PC-9 (cell line): ENCODE measurements around the gene SF3A2. TPM values are rescaled to one million over a fixed set of nuclear protein-coding genes. Genes with fewer than 3 reads are reported as not detected.

Source experiments
- BruUV-seq: library from RNA; stranded (reverse); fragments of 400-500 nt; replicated peaks from 2 replicates; lab custom pipeline; 2021; lab: Mats Ljungman, UMichigan
- CTCF ChIA-PET: fragments of 300-600 bp; sonication (Branson Sonifier 250); formaldehyde crosslinking; loops from one replicate; lab custom pipeline; 2022; ENCODE audit warnings: antibody characterized with exemption; lab: Charles Lee
- POLR2A ChIA-PET: fragments of 300-600 bp; sonication (Branson Sonifier 250); formaldehyde crosslinking; loops from one replicate; lab custom pipeline; 2022; ENCODE audit warnings: antibody characterized with exemption; ENCODE audit not compliant: unreplicated experiment; lab: Charles Lee
- DNase-seq, 2 experiments: peaks; one replicate each; pipeline versions ENCODE4 v3.0.0 to v3.0.0-alpha.2; 2015 to 2022; ENCODE audit warnings: mixed read lengths in 1 of 2
- H2AFZ ChIP-seq: fragments of 200-600 bp; sonication (generic); 2 replicates; pipeline ENCODE4 v1.8.1; 2017; ENCODE audit warnings: antibody characterized with exemption
- H3F3A ChIP-seq: fragments of 200-600 bp; sonication (generic); 2 replicates; pipeline ENCODE4 v1.8.1; 2017; ENCODE audit warnings: antibody characterized with exemption, mild to moderate bottlenecking, low read depth; ENCODE audit not compliant: insufficient read depth
- H3K27ac ChIP-seq: fragments of 200-600 bp; sonication (generic); 2 replicates; pipeline ENCODE4 v1.6.1; 2016; ENCODE audit warnings: mixed run types
- H3K27me3 ChIP-seq: fragments of 200-600 bp; sonication (generic); 2 replicates; pipeline ENCODE4 v1.6.1; 2016; ENCODE audit warnings: low read depth, mixed run types; ENCODE audit not compliant: insufficient read depth
- H3K36me3 ChIP-seq: fragments of 200-600 bp; sonication (generic); 2 replicates; pipeline ENCODE4 v1.6.1; 2016; ENCODE audit warnings: low read depth, mixed run types
- H3K4me1 ChIP-seq: fragments of 200-600 bp; sonication (generic); replicated peaks from 2 replicates; pipeline ENCODE4 v1.6.1; 2016; ENCODE audit warnings: mixed run types; ENCODE audit not compliant: insufficient read depth
- H3K4me2 ChIP-seq: fragments of 200-600 bp; sonication (generic); 2 replicates; pipeline ENCODE4 v1.6.1; 2017; ENCODE audit warnings: mixed run types
- H3K4me3 ChIP-seq: fragments of 200-600 bp; sonication (generic); 2 replicates; pipeline ENCODE4 v1.6.1; 2016; ENCODE audit warnings: mixed run types
- H3K79me2 ChIP-seq: fragments of 200-600 bp; sonication (generic); 2 replicates; pipeline ENCODE4 v1.6.1; 2017; ENCODE audit warnings: low read depth, mixed run types
- H3K9me2 ChIP-seq: fragments of 200-600 bp; sonication (generic); 2 replicates; pipeline ENCODE4 v1.8.1; 2017; ENCODE audit warnings: mild to moderate bottlenecking; ENCODE audit not compliant: insufficient read depth
- H3K9me3 ChIP-seq: fragments of 200-600 bp; sonication (generic); 2 replicates; pipeline ENCODE4 v1.8.1; 2016; ENCODE audit warnings: low read depth; ENCODE audit not compliant: insufficient read depth
- H4K20me1 ChIP-seq: fragments of 200-600 bp; sonication (generic); 2 replicates; pipeline ENCODE4 v1.8.1; 2017; ENCODE audit not compliant: insufficient read depth
- CTCF ChIP-seq: fragments of 200-600 bp; sonication (generic); conservative IDR thresholded peaks from 2 replicates; pipeline ENCODE4 v1.6.1; 2017; ENCODE audit warnings: mixed run types, antibody characterized with exemption, mild to moderate bottlenecking, moderate library complexity
- EZH2 ChIP-seq: fragments of 200-600 bp; sonication (generic); IDR thresholded peaks from 2 replicates; pipeline ENCODE4 v1.8.0; 2017; ENCODE audit warnings: antibody characterized with exemption, low read depth
- intact Hi-C: fragments of 100-400 bp; cut with micrococcal nuclease; formaldehyde crosslinking; loops from one replicate; pipeline ENCODE4 v1.10.0; 2022; ENCODE audit not compliant: unreplicated experiment
- total RNA-seq: library from RNA; stranded (reverse); gene quantifications from 2 replicates; pipeline ENCODE4 v1.2.3, GENCODE V29; 2021

The SF3A2 gene
- total RNA-seq, 1 experiment from 2014 or later, result 83.0 TPM

- no peak overlapping the region for H3K4me2 ChIP-seq
- no peak overlapping the region for H2AFZ ChIP-seq
- TF ChIP-seq CTCF, result no peak
- TF ChIP-seq EZH2, result no peak
- H3F3A ChIP-seq, result no peaks in the 10 kb centered on the region
- no peaks in the 10 kb centered on the region for H3K36me3 ChIP-seq
- POLR2A ChIA-PET, result no interaction called here
- intact Hi-C loops, result no loop called here
- BruUV-seq, result no TSS peak
- H4K20me1 ChIP-seq, result no peaks in the 10 kb centered on the region
- H3K27ac ChIP-seq, result no peak overlapping the region
- CTCF ChIA-PET, result no interaction called here
- H3K27me3 ChIP-seq, result no peaks in the 10 kb centered on the region
- DNase-seq, result no peak
- H3K79me2 ChIP-seq, result no peaks in the 10 kb centered on the region
- no peaks in the 10 kb centered on the region for H3K4me1 ChIP-seq
- no peak overlapping the region for H3K4me3 ChIP-seq
- no peaks in the 10 kb centered on the region for H3K9me3 ChIP-seq
- H3K9me2 ChIP-seq, result no peaks in the 10 kb centered on the region
Observed at GRCh38 chr19:2223959-2224358, 12.7 kb upstream of the SF3A2 start.

- no peaks in the 10 kb centered on the region for H3K27me3 ChIP-seq
- intact Hi-C loops, result no loop called here
- no peaks in the 10 kb centered on the region for H3K9me2 ChIP-seq
- H3K36me3 ChIP-seq, result no peaks in the 10 kb centered on the region
- CTCF ChIA-PET, result no interaction called here
- POLR2A ChIA-PET, result interaction anchor here (0.6 kb wide), 1 partner anchor 252 kb away, joined by 3 read pairs; no protein-coding TSS in a partner anchor
- H4K20me1 ChIP-seq, result no peaks in the 10 kb centered on the region
- no peak overlapping the region for H3K4me2 ChIP-seq
- no peak overlapping the region for H3K4me3 ChIP-seq
- no peak overlapping the region for H3K27ac ChIP-seq
- H3K79me2 ChIP-seq, result no peaks in the 10 kb centered on the region
- no peak for TF ChIP-seq CTCF
- no peak for TF ChIP-seq EZH2
- BruUV-seq, result no TSS peak
- no peak for DNase-seq
- no peaks in the 10 kb centered on the region for H3K4me1 ChIP-seq
- no peaks in the 10 kb centered on the region for H3F3A ChIP-seq
- H2AFZ ChIP-seq, result no peak overlapping the region
- no peaks in the 10 kb centered on the region for H3K9me3 ChIP-seq
Observed at GRCh38 chr19:2224754-2225349, 11.8 kb upstream of the SF3A2 start.

GRCh38 chr19:2225415-2226050 lies 11.1 kb upstream of the SF3A2 start:
- no peaks in the 10 kb centered on the region for H4K20me1 ChIP-seq
- no peak overlapping the region for H3K4me3 ChIP-seq
- BruUV-seq, result no TSS peak
- H3K79me2 ChIP-seq, result no peaks in the 10 kb centered on the region
- no peak overlapping the region for H3K4me2 ChIP-seq
- H3K4me1 ChIP-seq, result no peaks in the 10 kb centered on the region
- intact Hi-C loops, result no loop called here
- no peaks in the 10 kb centered on the region for H3F3A ChIP-seq
- TF ChIP-seq EZH2 (no peak), CTCF (no peak)
- ChIA-PET POLR2A (no interaction called here), CTCF (no interaction called here)
- no peaks in the 10 kb centered on the region for H3K9me3 ChIP-seq
- no peak overlapping the region for H3K27ac ChIP-seq
- no peaks in the 10 kb centered on the region for H3K9me2 ChIP-seq
- no peaks in the 10 kb centered on the region for H3K27me3 ChIP-seq
- H2AFZ ChIP-seq, result no peak overlapping the region
- DNase-seq, result no peak
- H3K36me3 ChIP-seq, result no peaks in the 10 kb centered on the region
